Caco-2 (cell line): ENCODE results near the gene TANC2. TPM values are rescaled to one million over a fixed set of nuclear protein-coding genes. Genes with fewer than 3 reads are reported as not detected.

Experiments
- BruUV-seq: library from RNA; stranded (reverse); fragments of 400-500 nt; replicated peaks from 2 replicates; lab custom pipeline; 2021; lab: Mats Ljungman, UMichigan
- CTCF ChIA-PET: fragments of 300-600 bp; sonication (Branson Sonifier 250); formaldehyde crosslinking; loops from one replicate; lab custom pipeline; 2022; ENCODE audit warnings: antibody characterized with exemption; lab: Charles Lee
- POLR2A ChIA-PET: fragments of 300-600 bp; sonication (Branson Sonifier 250); formaldehyde crosslinking; loops from one replicate; lab custom pipeline; 2022; ENCODE audit warnings: antibody characterized with exemption; lab: Charles Lee
- DNase-seq, 2 experiments: peaks; one replicate each; pipeline versions ENCODE4 v3.0.0 to v3.0.0-alpha.2; 2020 to 2022
- H3K27me3 ChIP-seq: replicated peaks from 2 replicates; pipeline ENCODE4 v1.6.0; 2011; ENCODE audit warnings: low read length; ENCODE audit not compliant: control insufficient read depth, insufficient read depth
- H3K36me3 ChIP-seq: 2 replicates; pipeline ENCODE4 v1.5.1; 2011; ENCODE audit warnings: low read length; ENCODE audit not compliant: control insufficient read depth, insufficient read depth
- H3K4me1 ChIP-seq: fragments of 250-450 bp; sonication (Bioruptor Pico); 2 replicates; pipeline ENCODE4 v1.5.1; 2020; ENCODE audit warnings: mild to moderate bottlenecking
- H3K4me3 ChIP-seq: 2 replicates; pipeline ENCODE4 v1.5.1; 2011; ENCODE audit warnings: low read depth, mild to moderate bottlenecking, control low read depth, low read length
- H3K9me3 ChIP-seq: fragments of 250-450 bp; sonication (Bioruptor Pico); 2 replicates; pipeline ENCODE4 v1.5.1; 2020; ENCODE audit warnings: mild to moderate bottlenecking, moderate library complexity
- H3K27ac Mint-ChIP-seq: one replicate; pipeline ENCODE4 v1.8.0; 2022; ENCODE audit warnings: mixed read lengths; ENCODE audit not compliant: unreplicated experiment
- H3K27me3 Mint-ChIP-seq: one replicate; pipeline ENCODE4 v1.8.0; 2022; ENCODE audit warnings: mixed read lengths; ENCODE audit not compliant: insufficient read depth, unreplicated experiment
- H3K36me3 Mint-ChIP-seq: one replicate; pipeline ENCODE4 v1.8.0; 2022; ENCODE audit warnings: mild to moderate bottlenecking, mixed read lengths; ENCODE audit not compliant: insufficient read depth, unreplicated experiment
- H3K4me1 Mint-ChIP-seq: one replicate; pipeline ENCODE4 v1.8.0; 2022; ENCODE audit warnings: low read depth, mixed read lengths; ENCODE audit not compliant: unreplicated experiment
- H3K4me3 Mint-ChIP-seq: one replicate; pipeline ENCODE4 v1.8.0; 2022; ENCODE audit warnings: mild to moderate bottlenecking, moderate library complexity, mixed read lengths; ENCODE audit not compliant: unreplicated experiment
- H3K9me3 Mint-ChIP-seq: one replicate; pipeline ENCODE4 v1.8.0; 2022; ENCODE audit warnings: mixed read lengths; ENCODE audit not compliant: unreplicated experiment
- intact Hi-C: fragments of 100-400 bp; cut with micrococcal nuclease; formaldehyde crosslinking; loops from one replicate; pipeline ENCODE4 v1.10.0; 2022; ENCODE audit not compliant: unreplicated experiment
- total RNA-seq: library from RNA; stranded (reverse); gene quantifications from 2 replicates; pipeline ENCODE4 v1.2.3, GENCODE V29; 2022
- TF ChIP-seq, protein P1 (sequence below), 2 experiments: fragments of 200-600 bp in 1 of 2; IDR thresholded peaks; 1 replicate in 1 of 2; 2 replicates in 1 of 2; pipeline versions ENCODE4 v1.5.1 to v1.8.0; 2011 to 2022; ENCODE audit warnings: antibody characterized with exemption in 1 of 2, control low read depth in 1 of 2, inconsistent platforms in 1 of 2, low read depth in 1 of 2, low read length in 1 of 2, mild to moderate bottlenecking in 1 of 2, moderate library complexity in 1 of 2; ENCODE audit not compliant: insufficient read depth in 1 of 2, severe bottlenecking in 1 of 2, unreplicated experiment in 1 of 2

TANC2 gene
- total RNA-seq, 1 experiment from 2014 or later = 1.9 TPM

DNA sequence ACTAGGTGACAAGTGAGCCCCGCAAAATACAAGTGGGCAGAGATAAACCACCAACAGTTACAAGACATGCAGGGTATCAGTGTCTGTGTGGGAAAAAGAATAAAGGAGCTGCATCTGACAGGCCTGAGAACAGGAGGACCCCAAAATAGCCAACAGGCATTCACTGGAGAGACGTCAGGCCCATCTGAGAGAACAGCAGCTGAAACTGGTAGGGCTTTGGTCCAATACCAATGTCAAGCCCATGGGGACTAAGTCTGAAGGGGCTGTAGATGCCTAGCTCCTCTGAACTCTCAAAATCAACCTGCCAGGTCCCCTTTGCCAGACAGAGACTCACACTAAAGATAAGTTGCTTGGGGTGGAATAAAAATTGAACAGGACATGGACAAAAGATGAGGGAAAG lies 30.5 kb upstream of the TANC2 start:
- DNase-seq = no peak
- Mint-ChIP-seq H3K27me3 (peaks cover 23% of the 10 kb centered on the region), H3K4me3 (no peak overlapping the region), H3K27ac (no peak overlapping the region), H3K4me1 (no peaks in the 10 kb centered on the region), H3K36me3 (no peaks in the 10 kb centered on the region), H3K9me3 (no peaks in the 10 kb centered on the region)
- ChIA-PET CTCF (no interaction called here), POLR2A (interaction anchor here (0.5 kb wide), 1 partner anchor 262 kb away, joined by 4 read pairs; no protein-coding TSS in a partner anchor)
- intact Hi-C loops = no loop called here
- Histone ChIP-seq H3K9me3 (no peaks in the 10 kb centered on the region), H3K27me3 (no peaks in the 10 kb centered on the region), H3K36me3 (no peaks in the 10 kb centered on the region), H3K4me3 (no peak overlapping the region), H3K4me1 (no peaks in the 10 kb centered on the region)
- BruUV-seq = no TSS peak
- TF ChIP-seq, protein P1, sequence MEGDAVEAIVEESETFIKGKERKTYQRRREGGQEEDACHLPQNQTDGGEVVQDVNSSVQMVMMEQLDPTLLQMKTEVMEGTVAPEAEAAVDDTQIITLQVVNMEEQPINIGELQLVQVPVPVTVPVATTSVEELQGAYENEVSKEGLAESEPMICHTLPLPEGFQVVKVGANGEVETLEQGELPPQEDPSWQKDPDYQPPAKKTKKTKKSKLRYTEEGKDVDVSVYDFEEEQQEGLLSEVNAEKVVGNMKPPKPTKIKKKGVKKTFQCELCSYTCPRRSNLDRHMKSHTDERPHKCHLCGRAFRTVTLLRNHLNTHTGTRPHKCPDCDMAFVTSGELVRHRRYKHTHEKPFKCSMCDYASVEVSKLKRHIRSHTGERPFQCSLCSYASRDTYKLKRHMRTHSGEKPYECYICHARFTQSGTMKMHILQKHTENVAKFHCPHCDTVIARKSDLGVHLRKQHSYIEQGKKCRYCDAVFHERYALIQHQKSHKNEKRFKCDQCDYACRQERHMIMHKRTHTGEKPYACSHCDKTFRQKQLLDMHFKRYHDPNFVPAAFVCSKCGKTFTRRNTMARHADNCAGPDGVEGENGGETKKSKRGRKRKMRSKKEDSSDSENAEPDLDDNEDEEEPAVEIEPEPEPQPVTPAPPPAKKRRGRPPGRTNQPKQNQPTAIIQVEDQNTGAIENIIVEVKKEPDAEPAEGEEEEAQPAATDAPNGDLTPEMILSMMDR (IDR thresholded peaks at IDR 0.05; ENCODE audit: insufficient read depth in 1 of 2, low read depth in 1 of 2, low read length in 1 of 2, severe bottlenecking in 1 of 2, unreplicated experiment in 1 of 2) = no peak

DNA sequence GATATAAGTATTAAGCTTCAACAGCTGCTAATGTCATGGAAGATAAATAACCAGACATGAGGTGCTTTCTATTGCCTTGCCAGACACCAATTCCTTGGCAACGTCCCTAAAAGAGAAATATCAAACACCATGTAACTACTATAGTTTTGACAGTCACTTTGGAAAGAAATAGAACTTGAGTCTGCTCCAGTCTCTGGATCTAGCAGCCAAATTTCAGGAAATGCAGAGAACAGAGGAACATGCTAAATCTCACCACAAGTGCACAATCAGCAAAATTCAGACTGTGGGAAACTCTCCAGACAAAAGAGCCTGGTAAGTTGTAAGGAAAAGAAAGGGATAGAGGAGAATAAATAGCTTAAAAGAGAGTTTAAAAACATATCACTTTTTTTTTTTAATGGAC lies 28.4 kb upstream of the TANC2 start:
- Histone ChIP-seq H3K4me3 (no peak overlapping the region), H3K4me1 (no peaks in the 10 kb centered on the region), H3K36me3 (no peaks in the 10 kb centered on the region), H3K27me3 (no peaks in the 10 kb centered on the region), H3K9me3 (peaks cover 6% of the 10 kb centered on the region; the same call in 1 of the 2 replicates)
- BruUV-seq = no TSS peak
- TF ChIP-seq, protein P1 (IDR thresholded peaks at IDR 0.05; ENCODE audit: insufficient read depth in 1 of 2, low read depth in 1 of 2, low read length in 1 of 2, severe bottlenecking in 1 of 2, unreplicated experiment in 1 of 2) = no peak
- Mint-ChIP-seq H3K9me3 (peaks cover 17% of the 10 kb centered on the region), H3K4me1 (no peaks in the 10 kb centered on the region), H3K27ac (no peak overlapping the region), H3K4me3 (no peak overlapping the region), H3K36me3 (no peaks in the 10 kb centered on the region), H3K27me3 (peaks cover 21% of the 10 kb centered on the region)
- intact Hi-C loops = no loop called here
- DNase-seq = no peak
- POLR2A ChIA-PET = no interaction called here
- CTCF ChIA-PET = no interaction called here

DNA sequence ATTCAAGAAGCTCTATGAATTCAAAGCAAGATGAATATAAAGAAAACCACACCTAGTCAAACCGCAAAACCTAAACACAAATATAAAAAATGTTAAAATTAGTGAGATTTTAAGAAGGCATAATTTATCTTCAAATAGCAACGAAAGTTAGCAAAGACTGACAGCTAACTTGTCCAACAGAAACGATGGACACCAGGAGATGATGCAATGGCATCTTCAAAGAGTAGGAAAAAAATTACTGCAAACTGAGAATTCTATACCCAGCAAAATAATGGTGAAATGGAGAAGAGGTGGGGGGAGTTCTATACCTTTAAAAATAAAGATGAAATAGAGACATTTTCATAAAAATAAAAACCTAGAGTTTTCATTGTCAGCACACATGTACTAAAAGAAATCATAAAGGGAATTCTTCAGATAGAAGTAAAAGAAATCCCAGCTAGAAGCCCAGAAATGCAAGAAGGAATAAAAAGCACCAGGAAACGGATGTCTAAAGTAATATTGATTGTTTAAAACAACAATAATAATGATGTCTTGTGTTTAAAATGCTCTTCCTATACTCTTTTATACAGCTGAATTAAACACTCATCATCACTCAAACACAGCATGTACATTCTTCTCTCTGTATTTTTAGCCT lies 24.6 kb upstream of the TANC2 start:
- Mint-ChIP-seq H3K9me3 (peaks cover 17% of the 10 kb centered on the region), H3K27ac (no peak overlapping the region), H3K27me3 (peaks cover 13% of the 10 kb centered on the region), H3K4me3 (no peak overlapping the region), H3K36me3 (no peaks in the 10 kb centered on the region), H3K4me1 (no peaks in the 10 kb centered on the region)
- H3K4me3 ChIP-seq = no peak overlapping the region
- BruUV-seq = no TSS peak
- intact Hi-C loops = no loop called here
- H3K9me3 ChIP-seq = peaks cover 6% of the 10 kb centered on the region; the same call in 1 of the 2 replicates
- no peak for DNase-seq
- no peaks in the 10 kb centered on the region for H3K4me1 ChIP-seq
- TF ChIP-seq, protein P1 (IDR thresholded peaks at IDR 0.05; ENCODE audit: insufficient read depth in 1 of 2, low read depth in 1 of 2, low read length in 1 of 2, severe bottlenecking in 1 of 2, unreplicated experiment in 1 of 2) = no peak
- CTCF ChIA-PET = no interaction called here
- POLR2A ChIA-PET = no interaction called here
- no peaks in the 10 kb centered on the region for H3K27me3 ChIP-seq
- H3K36me3 ChIP-seq = no peaks in the 10 kb centered on the region
